Stimulated activated CD8-positive, alpha-beta memory T cell treated with anti-CD3 and anti-CD28 coated beads, Interleukin-7, amount 100 ng/mL, for 24 hours (primary cell): Measurements from ENCODE around the gene LGALS7.
"Not testable (repeated sequence)": the region's sequence is repeated elsewhere in the genome, so short reads cannot be mapped to it uniquely, and the experiment has no call there.

Experiments used
- DNase-seq: peaks from one replicate; pipeline ENCODE4 v3.0.0-alpha.2; 2020; ENCODE audit warnings: low read depth

The LGALS7 gene

DNA sequence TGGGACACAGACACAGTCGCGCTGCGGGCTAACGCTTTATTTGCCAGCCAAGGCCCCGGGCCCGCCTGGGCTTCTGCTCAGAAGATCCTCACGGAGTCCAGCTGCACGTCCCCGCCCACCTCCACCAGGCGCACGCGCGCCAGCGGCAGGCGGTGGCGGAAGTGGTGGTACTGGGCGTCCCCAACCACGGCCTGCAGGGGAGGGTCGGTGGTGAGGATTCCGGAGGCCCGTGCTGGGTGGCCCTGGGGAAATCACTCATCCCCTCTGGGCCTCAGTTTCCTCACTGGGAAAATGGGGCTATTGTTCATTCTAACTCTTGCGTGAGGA is 2.4 kb downstream of the LGALS7 start:
- DNase-seq = not testable (repeated sequence)

DNA sequence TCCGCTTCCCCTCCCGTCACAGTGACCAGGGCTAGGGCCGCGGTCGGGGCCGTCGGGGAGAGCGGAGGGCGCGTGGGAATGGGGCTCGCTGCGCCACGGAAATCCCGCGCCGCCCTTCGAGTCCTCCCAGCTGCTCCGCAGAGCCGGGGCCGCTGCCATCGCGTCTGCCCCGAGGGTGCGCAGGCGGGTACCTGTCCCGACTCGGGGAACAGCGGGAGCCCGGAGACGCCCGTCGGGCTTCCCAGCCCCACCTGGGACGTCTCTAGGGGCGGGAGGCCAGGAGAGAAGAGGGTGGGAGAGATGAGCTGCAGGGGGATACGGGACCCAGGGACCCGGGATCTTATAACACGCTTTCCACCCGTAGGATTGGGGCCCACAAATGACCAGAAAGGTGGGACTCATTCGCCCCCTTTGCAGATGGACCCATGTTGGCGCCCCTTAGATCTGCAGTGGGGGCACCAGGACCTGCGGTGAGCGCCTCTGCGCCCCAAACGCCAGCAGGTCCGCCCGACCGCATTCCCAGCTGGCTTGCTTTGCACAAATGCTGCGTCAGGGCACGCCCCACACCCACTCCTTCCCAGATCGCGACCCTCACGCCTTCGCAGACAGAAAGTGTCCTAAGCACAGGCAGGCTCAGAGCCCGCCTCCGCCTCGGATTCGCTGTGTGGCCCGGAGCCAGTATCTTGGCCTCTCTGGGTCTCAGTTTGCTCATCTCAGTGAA is 2.9 kb downstream of the LGALS7 start:
- DNase-seq = not testable (repeated sequence)

GRCh38 chr19:38769635-38770211 is 3.6 kb downstream of the LGALS7 start:
- peak; percentile 75 for DNase-seq

- DNase-seq = no peak
Observed at GRCh38 chr19:38766276-38767047, 6.9 kb downstream of the LGALS7 start.

GRCh38 chr19:38765214-38765613 is 8.1 kb downstream of the LGALS7 start:
- no peak for DNase-seq

- DNase-seq = no peak
Observed at GRCh38 chr19:38763795-38764220, 9.5 kb downstream of the LGALS7 start.

- not testable (repeated sequence) for DNase-seq
Observed at GRCh38 chr19:38761884-38762389, 11.4 kb downstream of the LGALS7 start.

GRCh38 chr19:38760805-38761517 is 12.4 kb downstream of the LGALS7 start:
- not testable (repeated sequence) for DNase-seq

GRCh38 chr19:38759590-38760003 is 13.7 kb downstream of the LGALS7 start:
- DNase-seq = no peak

- DNase-seq = not testable (repeated sequence)
Observed at GRCh38 chr19:38754196-38754595, 19.1 kb downstream of the LGALS7 start.

GRCh38 chr19:38753783-38754182 is 19.5 kb downstream of the LGALS7 start:
- DNase-seq = not testable (repeated sequence)

DNA sequence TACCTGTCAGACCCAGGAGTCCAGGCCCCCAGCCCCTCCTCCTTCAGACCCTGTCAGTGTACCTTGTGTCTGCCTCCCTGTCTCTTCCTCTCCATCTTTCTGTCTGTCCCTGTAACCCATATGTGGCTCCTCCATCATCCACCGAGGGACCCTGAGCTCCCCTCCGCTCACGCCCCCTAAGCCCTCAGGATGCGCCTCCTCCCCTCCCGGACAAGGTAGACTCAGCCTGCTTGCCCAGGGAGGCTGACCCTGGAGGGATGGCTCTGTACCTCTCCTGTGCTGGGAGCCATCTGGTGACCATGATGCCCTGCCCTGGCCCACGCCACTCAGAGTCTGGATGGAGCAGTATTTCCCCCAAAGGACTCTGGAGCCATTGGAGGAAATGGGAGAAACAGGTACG is 28.0 kb downstream of the LGALS7 start:
- DNase-seq = no peak

- DNase-seq = no peak
Observed at GRCh38 chr19:38744874-38745273, 28.4 kb downstream of the LGALS7 start.

GRCh38 chr19:38744298-38744681 is 29.0 kb downstream of the LGALS7 start, which contains the start of gene CAPN12:
CAPN12 (minus strand) TSS chr19:38744474; CDS start chr19:38744165, 309 bp downstream.
- DNase-seq = no peak

- no peak for DNase-seq
Observed at GRCh38 chr19:38743394-38744297, 29.7 kb downstream of the LGALS7 start.

- DNase-seq = no peak
Observed at GRCh38 chr19:38742906-38743305, 30.4 kb downstream of the LGALS7 start.

DNA sequence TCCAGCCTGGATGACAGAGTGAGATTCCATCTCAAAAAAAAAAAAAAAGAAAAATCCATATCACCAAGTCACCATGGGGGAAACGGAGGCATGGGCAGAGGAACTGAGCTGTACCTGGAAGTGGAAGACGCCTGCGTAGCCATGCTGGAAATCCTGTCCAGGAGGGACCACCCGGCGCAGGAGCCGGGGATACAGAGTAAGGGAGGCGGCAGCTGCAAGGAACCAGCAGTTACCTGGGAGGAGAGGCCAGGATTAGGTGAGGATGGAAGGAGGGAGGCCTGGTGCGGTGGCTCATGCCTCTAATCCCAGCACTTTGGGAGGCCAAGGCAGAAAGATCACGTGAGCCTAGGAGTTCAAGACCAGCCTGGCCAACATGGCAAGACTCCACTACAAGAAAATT is 31.0 kb downstream of the LGALS7 start:
- no peak for DNase-seq

DNA sequence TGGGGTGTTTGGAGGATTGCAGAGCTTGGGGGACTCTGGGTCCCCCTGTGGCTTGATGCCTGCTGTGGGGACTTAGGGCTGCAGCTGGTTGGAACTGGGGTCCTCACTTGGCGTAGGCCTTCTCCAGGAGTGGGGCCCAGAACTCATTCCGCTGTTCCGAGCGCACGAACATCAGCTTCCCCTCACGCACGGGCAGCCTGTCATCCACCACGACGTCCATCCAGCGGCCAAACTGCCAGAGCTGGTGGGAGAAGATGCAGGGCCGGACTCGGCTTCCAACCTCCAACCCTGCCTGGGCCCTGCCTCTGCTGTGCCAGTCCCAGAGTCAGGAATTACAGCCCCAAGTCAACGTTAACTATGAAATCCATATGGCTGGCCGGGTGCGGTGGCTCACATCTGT is 31.6 kb downstream of the LGALS7 start:
- no peak for DNase-seq

DNA sequence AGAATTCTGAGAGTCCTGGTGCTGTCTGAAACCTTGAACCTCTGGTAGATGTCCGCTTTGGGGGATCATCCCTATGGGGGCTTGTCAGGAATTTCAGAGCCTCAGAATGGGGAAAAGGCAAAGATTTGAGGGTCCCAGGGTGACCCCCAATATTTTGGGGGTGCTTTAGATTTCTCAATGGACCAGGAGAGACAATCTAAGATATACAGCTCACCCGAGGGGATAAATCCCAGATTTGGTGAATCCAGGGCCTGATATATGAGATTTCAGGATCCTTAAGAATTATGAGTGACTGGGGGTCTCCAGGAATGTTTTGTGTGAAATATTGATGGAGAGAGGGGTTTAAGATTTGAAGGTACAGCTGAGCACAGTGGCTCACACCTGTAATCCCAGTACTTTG is 32.4 kb downstream of the LGALS7 start:
- no peak for DNase-seq

- no peak for DNase-seq
Observed at GRCh38 chr19:38740257-38740592, 33.1 kb downstream of the LGALS7 start.
